Lung (tissue), 12 donors: ENCODE data around the gene FBXO46. TPM values are rescaled to one million over a fixed set of nuclear protein-coding genes. Genes with fewer than 3 reads are reported as not detected.

Experiments used
- ATAC-seq: fragments of 200-7000 bp; cut with Tn5 transposase; one replicate; pipeline ENCODE4 v1.9.1; 2020; ENCODE audit warnings: moderate number of reproducible peaks; ENCODE audit not compliant: insufficient read depth, low FRiP score
- DNase-seq, 3 donors: peaks; one replicate each; pipeline ENCODE4 v3.0.0-alpha.2; 2013 to 2017
- H3K27ac ChIP-seq, 2 donors: one replicate each; pipeline ENCODE4 v1.5.1; 2013; ENCODE audit warnings: mild to moderate bottlenecking in 2 of 2, moderate library complexity in 2 of 2, control low read depth in 1 of 2, inconsistent platforms in 1 of 2, low read depth in 1 of 2, low read length in 1 of 2
- H3K27me3 ChIP-seq, 3 donors: one replicate each; pipeline ENCODE4 v1.5.1; 2013; ENCODE audit warnings: low read length in 2 of 3; ENCODE audit not compliant: control insufficient read depth in 3 of 3, insufficient read depth in 3 of 3
- H3K36me3 ChIP-seq, 4 donors: one replicate each; pipeline ENCODE4 v1.5.1; 2013; ENCODE audit warnings: low read length in 4 of 4, mild to moderate bottlenecking in 1 of 4, moderate library complexity in 1 of 4; ENCODE audit not compliant: control insufficient read depth in 4 of 4, insufficient read depth in 4 of 4
- H3K4me1 ChIP-seq, 5 donors: one replicate each; pipeline ENCODE4 v1.5.1; 2013; ENCODE audit warnings: low read length in 5 of 5, mild to moderate bottlenecking in 2 of 5, moderate library complexity in 1 of 5; ENCODE audit not compliant: control insufficient read depth in 5 of 5, insufficient read depth in 5 of 5
- H3K4me3 ChIP-seq: one replicate; pipeline ENCODE4 v1.5.1; 2013; ENCODE audit warnings: mild to moderate bottlenecking, control low read depth, moderate library complexity
- H3K9ac ChIP-seq, 2 donors: one replicate each; pipeline ENCODE4 v1.5.1; 2013; ENCODE audit warnings: low read length in 2 of 2, control low read depth in 1 of 2; ENCODE audit not compliant: insufficient read depth in 1 of 2
- H3K9me3 ChIP-seq, 4 donors: one replicate each; pipeline ENCODE4 v1.5.1; 2013; ENCODE audit warnings: low read length in 3 of 4, mild to moderate bottlenecking in 1 of 4, moderate library complexity in 1 of 4; ENCODE audit not compliant: control insufficient read depth in 4 of 4, insufficient read depth in 3 of 4
- CTCF ChIP-seq: IDR thresholded peaks from 2 replicates; pipeline ENCODE4 v1.5.1; 2012; ENCODE audit warnings: mild to moderate bottlenecking; ENCODE audit errors: control extremely low read depth, extremely low read depth
- WGBS, 2 donors: extraction: QIAGEN DNeasy Blood & Tissue Kit; methylation state at CpG; one replicate each; pipeline ENCODE4 v1.1.7; 2013; 5-methylcytosine and 5-hydroxymethylcytosine counted together
- polyA plus RNA-seq, 2 donors: library from polyadenylated mRNA; stranded (reverse); fragments of 200-250 nt; gene quantifications; one replicate each; pipeline ENCODE4 v1.2.1, GENCODE V29; 2013
- total RNA-seq, 2 donors: library from RNA; depleted of rRNA in 1 of 2; stranded (reverse); fragments of >200 nt in 1 of 2; gene quantifications; one replicate each; pipeline ENCODE4 v1.2.1, GENCODE V29; 2014 to 2021
- donor health status: control.
- donor health status: control.
- donor health status: Bipolar disorder and iron deficiency.
- donor health status: healthy.
- donor health status: DM: yes; HTN: yes; CAD: no.

FBXO46 gene
- total and polyA plus RNA-seq, 4 donors: 7.6 to 19.0 (median 9.7) TPM

- ATAC-seq: no peak
- Histone ChIP-seq H3K27ac (peak overlapping the region; percentile 9 to 74), H3K36me3 (peaks cover 0 to 3% (median 1%) of the 10 kb centered on the region in 4 donors), H3K27me3 (no peaks in the 10 kb centered on the region), H3K9me3 (no peaks in the 10 kb centered on the region), H3K4me1 (peaks cover 2 to 45% (median 11%) of the 10 kb centered on the region in 5 donors), H3K9ac (no peak overlapping the region), H3K4me3 (no peak overlapping the region)
- WGBS, 2 donors: 82 to 85% methylated on average over 22 to 23 of the region's 23 CpGs
- DNase-seq: peak in 1 of 3 donors; percentile 28
- no peak for TF ChIP-seq CTCF
Observed at GRCh38 chr19:45765702-45766295, 35.1 kb upstream of the FBXO46 start.

DNA sequence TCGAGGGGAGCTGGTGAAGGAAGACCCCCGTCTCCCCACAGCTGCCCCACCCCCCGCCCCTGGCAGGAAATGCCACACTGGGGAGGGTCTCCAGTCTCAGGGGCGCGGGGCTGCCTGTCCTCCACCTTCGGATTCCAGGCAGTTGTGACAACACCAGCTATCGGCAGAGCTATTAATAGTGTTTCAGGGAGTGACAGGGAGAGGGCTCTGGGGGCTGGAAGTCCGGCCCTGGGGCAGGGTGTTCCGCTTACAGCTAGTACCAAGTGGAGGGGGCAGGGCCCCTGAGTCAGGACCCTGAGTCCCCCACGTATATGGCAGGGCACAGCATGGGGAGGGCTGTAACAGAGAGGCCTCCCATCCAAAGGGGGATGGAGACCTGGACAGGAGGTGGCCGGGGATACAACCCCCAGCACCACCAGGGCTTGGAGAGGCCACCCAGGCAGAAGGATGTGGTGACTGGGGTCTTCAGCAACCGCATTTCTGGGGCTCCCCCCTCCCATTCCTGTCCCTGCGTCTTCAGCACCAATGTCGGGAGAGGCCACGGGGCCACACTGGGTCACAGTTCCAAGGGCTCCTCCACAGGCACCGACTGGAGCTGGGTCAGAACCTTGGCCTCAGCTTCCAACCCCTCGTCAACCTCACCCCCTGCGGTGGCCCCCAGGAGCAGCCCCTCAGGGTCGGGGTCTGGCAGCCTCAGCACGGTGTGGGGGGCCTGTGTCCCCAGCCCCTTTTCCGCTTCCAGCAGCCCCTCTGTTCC lies 34.4 kb upstream of the FBXO46 start:
- Histone ChIP-seq H3K9me3 (no peaks in the 10 kb centered on the region), H3K4me1 (peaks cover 2 to 44% (median 11%) of the 10 kb centered on the region in 5 donors), H3K9ac (no peak overlapping the region), H3K27me3 (no peaks in the 10 kb centered on the region), H3K36me3 (peaks cover 0 to 3% (median 1%) of the 10 kb centered on the region in 4 donors), H3K4me3 (no peak overlapping the region), H3K27ac (peak overlapping the region; percentile 5 to 74)
- 55 to 66% methylated on average over 21 of the region's 21 CpGs for whole genome bisulfite sequencing, 2 donors
- TF ChIP-seq CTCF: no peak
- ATAC-seq (no peak), DNase-seq (peak in 1 of 3 donors; percentile 15)

- ATAC-seq: no peak
- DNase-seq: peak in 1 of 3 donors; percentile 10
- TF ChIP-seq CTCF: no peak
- H3K9ac ChIP-seq: no peak overlapping the region
- H3K27me3 ChIP-seq: no peaks in the 10 kb centered on the region
- H3K4me1 ChIP-seq: peaks cover 2 to 39% (median 11%) of the 10 kb centered on the region in 5 donors
- peaks cover 0 to 3% (median 1%) of the 10 kb centered on the region in 4 donors for H3K36me3 ChIP-seq
- WGBS, 2 donors: 64 to 74% methylated on average over 6 of the region's 6 CpGs
- H3K27ac ChIP-seq: peak overlapping the region in 1 of 2 donors; percentile 74
- no peaks in the 10 kb centered on the region for H3K9me3 ChIP-seq
- H3K4me3 ChIP-seq: no peak overlapping the region
Observed at GRCh38 chr19:45764475-45764874, 33.8 kb upstream of the FBXO46 start.
